ENCODE measurements around the gene KAZN.

- TF ChIP-seq CTCF (IDR thresholded peaks at IDR 0.05) (no peak), POLR2A (IDR thresholded peaks at IDR 0.05) (no peak), POLR2AphosphoS5 (IDR thresholded peaks at IDR 0.05) (no peak)
Observed at GRCh38 chr1:14572861-14573260, 25.6 kb upstream of the KAZN start.
